DND-41 (cell line): ENCODE measurements around the gene NPPA.
"Not testable (repeated sequence)": the region's sequence is repeated elsewhere in the genome, so short reads cannot be mapped to it uniquely, and the experiment has no call there.

ENCODE experiments used
- ATAC-seq: fragments of 200-7000 bp; cut with Tn5 transposase; 3 replicates; pipeline ENCODE4 v1.9.1; 2021; ENCODE audit warnings: low read depth; ENCODE audit not compliant: insufficient read depth
- DNase-seq: peaks from one replicate; pipeline ENCODE4 v3.0.0-alpha.2; 2020
- H2AFZ ChIP-seq: 2 replicates; pipeline ENCODE4 v1.6.0; 2012; ENCODE audit warnings: low read depth, low read length
- H3K27ac ChIP-seq: 2 replicates; pipeline ENCODE4 v1.5.1; 2012; ENCODE audit warnings: low read length, inconsistent platforms
- H3K27me3 ChIP-seq: fragments of 200-600 bp; sonication (generic); 2 replicates; pipeline ENCODE4 v1.6.0; 2012; ENCODE audit warnings: low read length, mild to moderate bottlenecking, inconsistent platforms; ENCODE audit not compliant: insufficient read depth, poor library complexity
- H3K36me3 ChIP-seq: 2 replicates; pipeline ENCODE4 v1.5.1; 2012; ENCODE audit warnings: low read length, inconsistent platforms; ENCODE audit not compliant: insufficient read depth
- H3K4me1 ChIP-seq: 2 replicates; pipeline ENCODE4 v1.5.1; 2012; ENCODE audit warnings: mild to moderate bottlenecking, low read length; ENCODE audit not compliant: insufficient read depth
- H3K4me2 ChIP-seq: 2 replicates; pipeline ENCODE4 v1.6.0; 2012; ENCODE audit warnings: mild to moderate bottlenecking, moderate library complexity, low read length, inconsistent platforms; ENCODE audit not compliant: insufficient read depth
- H3K4me3 ChIP-seq, 2 experiments: fragments of 200-600 bp in 1 of 2; shearing (Covaris generic) in 1 of 2; 2 replicates each; pipeline ENCODE4 v1.5.1; 2012 to 2016; ENCODE audit warnings: inconsistent platforms in 2 of 2, low read length in 2 of 2, mild to moderate bottlenecking in 2 of 2, low read depth in 1 of 2, moderate library complexity in 1 of 2
- H3K79me2 ChIP-seq: 2 replicates; pipeline ENCODE4 v1.6.0; 2012; ENCODE audit warnings: low read length, inconsistent platforms; ENCODE audit not compliant: insufficient read depth
- H3K9ac ChIP-seq: 2 replicates; pipeline ENCODE4 v1.6.0; 2012; ENCODE audit warnings: low read depth, mild to moderate bottlenecking, inconsistent platforms, low read length, moderate library complexity
- H3K9me3 ChIP-seq: 2 replicates; pipeline ENCODE4 v1.5.1; 2012; ENCODE audit warnings: low read length, moderate library complexity, mild to moderate bottlenecking, inconsistent platforms; ENCODE audit not compliant: insufficient read depth, severe bottlenecking
- H4K20me1 ChIP-seq: 2 replicates; pipeline ENCODE4 v1.6.0; 2012; ENCODE audit warnings: low read length; ENCODE audit not compliant: insufficient read depth
- EZH2 ChIP-seq: IDR thresholded peaks from 3 replicates; pipeline ENCODE4 v1.6.1; 2012; ENCODE audit warnings: borderline replicate concordance, low read depth, mild to moderate bottlenecking, moderate library complexity, low read length, inconsistent platforms; ENCODE audit not compliant: severe bottlenecking
- TF ChIP-seq, protein P1 (sequence below): IDR thresholded peaks from 2 replicates; pipeline ENCODE4 v1.5.1; 2012; ENCODE audit warnings: borderline replicate concordance, low read length, moderate library complexity, mild to moderate bottlenecking; ENCODE audit not compliant: poor library complexity, severe bottlenecking; ENCODE audit errors: extremely low read depth

The NPPA gene

DNA sequence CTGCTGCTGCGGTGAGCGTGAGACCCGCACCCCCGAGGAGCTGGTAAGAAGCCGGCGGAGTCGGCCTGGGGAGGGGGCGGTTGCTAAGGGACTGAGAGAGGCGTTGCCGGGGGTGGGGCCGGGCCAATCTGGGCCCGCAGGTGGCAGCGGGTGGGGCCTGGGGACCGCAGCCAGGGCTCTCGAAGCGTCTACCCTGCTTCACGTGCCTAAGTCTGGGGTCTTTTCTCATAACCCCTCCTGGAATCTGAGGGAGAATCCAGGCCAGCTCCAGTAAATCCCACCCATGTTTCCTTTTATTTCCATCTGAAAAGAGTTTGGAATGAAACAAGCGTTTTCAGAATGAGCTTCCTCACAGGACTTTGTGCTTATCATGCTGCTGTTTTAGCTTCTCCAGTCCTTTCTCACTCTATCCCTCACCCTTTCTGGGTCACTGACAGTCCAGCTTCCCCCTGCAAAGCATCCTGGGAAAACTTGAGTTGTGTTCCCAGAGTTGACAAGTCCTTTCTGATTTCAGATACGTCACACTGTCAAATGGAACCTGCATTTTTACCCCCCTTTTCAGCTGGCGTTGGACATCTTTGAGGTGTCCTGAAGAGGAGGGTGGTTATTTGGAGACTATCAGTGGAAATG lies 41.2 kb downstream of the NPPA start:
- H3K9ac ChIP-seq = peak overlapping the region; percentile 78
- H3K4me2 ChIP-seq = peak overlapping the region; percentile 94
- ATAC-seq (peak; percentile 64), DNase-seq (no peak)
- H3K4me1 ChIP-seq = peaks cover 67% of the 10 kb centered on the region
- TF ChIP-seq EZH2 = no peak
- TF ChIP-seq, protein P1, sequence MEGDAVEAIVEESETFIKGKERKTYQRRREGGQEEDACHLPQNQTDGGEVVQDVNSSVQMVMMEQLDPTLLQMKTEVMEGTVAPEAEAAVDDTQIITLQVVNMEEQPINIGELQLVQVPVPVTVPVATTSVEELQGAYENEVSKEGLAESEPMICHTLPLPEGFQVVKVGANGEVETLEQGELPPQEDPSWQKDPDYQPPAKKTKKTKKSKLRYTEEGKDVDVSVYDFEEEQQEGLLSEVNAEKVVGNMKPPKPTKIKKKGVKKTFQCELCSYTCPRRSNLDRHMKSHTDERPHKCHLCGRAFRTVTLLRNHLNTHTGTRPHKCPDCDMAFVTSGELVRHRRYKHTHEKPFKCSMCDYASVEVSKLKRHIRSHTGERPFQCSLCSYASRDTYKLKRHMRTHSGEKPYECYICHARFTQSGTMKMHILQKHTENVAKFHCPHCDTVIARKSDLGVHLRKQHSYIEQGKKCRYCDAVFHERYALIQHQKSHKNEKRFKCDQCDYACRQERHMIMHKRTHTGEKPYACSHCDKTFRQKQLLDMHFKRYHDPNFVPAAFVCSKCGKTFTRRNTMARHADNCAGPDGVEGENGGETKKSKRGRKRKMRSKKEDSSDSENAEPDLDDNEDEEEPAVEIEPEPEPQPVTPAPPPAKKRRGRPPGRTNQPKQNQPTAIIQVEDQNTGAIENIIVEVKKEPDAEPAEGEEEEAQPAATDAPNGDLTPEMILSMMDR = no peak
- peaks cover 48% of the 10 kb centered on the region for H3K36me3 ChIP-seq
- peaks cover 22% of the 10 kb centered on the region for H4K20me1 ChIP-seq
- H3K27ac ChIP-seq = peak overlapping the region; percentile 83
- H3K9me3 ChIP-seq = no peaks in the 10 kb centered on the region
- peak overlapping the region; percentile 83 for H2AFZ ChIP-seq
- no peaks in the 10 kb centered on the region for H3K27me3 ChIP-seq
- H3K79me2 ChIP-seq = peaks cover 60% of the 10 kb centered on the region
- peak overlapping the region; percentile 49 to 91 for H3K4me3 ChIP-seq

DNA sequence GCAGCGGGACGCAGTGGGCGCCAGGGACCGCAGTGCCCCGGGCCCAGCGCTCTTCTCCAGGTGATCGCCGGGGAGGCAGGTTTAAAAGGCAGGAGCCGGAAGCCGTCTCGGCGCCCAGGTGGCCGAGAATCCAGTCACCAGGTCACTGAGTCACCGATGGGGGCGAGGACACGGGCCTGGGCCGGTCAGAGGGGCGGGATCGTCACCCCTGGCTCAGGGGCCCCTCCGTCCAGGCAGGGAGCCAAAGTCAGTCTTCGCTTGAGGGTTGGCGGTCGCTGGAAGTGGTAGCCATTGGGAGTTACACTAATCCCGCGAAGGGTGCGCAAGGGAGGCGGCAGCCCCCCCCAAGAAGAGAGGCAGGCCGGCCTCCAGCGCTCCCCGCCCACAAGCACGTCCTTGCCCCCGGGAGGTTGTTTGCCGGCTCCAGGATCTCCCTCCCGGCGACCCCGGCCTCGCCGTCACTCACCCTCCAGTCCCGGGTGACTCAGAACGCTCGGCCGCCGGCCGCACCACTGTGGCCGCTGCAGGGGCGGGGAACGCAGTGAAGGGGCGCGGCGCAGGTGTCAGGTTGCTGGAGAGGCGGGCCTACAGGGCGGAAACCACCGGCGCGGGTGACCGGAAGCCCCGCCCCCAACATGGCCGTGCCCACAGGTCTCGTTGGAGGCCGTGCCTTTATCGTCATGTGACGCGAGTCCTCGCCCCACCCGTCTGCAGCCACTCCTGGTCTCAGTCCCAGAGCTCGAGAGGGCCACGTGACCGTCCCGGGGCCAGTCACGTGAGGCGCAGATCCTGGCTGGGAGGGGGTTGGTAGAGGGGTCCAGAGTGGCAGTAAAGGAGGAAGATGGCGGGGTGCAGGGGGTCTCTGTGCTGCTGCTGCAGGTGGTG lies 41.9 kb downstream of the NPPA start, which contains the start of the genes CLCN6 and MTHFR:
Gene CLCN6, plus strand, starts transcription at position 770 of the 885 bp plus-strand sequence. Its CDS starts 72 bp downstream, at position 842.
Gene MTHFR, minus strand, starts transcription at position 543 of the 885 bp plus-strand sequence. CDS start 2,848 bp downstream, outside the sequence.
- peak within 1 kb of the TSS; percentile 49 to 91 for H3K4me3 ChIP-seq
- peaks cover 55% of the 10 kb centered on the region for H3K79me2 ChIP-seq
- H2AFZ ChIP-seq = peak within 1 kb of the TSS; percentile 85

DNA sequence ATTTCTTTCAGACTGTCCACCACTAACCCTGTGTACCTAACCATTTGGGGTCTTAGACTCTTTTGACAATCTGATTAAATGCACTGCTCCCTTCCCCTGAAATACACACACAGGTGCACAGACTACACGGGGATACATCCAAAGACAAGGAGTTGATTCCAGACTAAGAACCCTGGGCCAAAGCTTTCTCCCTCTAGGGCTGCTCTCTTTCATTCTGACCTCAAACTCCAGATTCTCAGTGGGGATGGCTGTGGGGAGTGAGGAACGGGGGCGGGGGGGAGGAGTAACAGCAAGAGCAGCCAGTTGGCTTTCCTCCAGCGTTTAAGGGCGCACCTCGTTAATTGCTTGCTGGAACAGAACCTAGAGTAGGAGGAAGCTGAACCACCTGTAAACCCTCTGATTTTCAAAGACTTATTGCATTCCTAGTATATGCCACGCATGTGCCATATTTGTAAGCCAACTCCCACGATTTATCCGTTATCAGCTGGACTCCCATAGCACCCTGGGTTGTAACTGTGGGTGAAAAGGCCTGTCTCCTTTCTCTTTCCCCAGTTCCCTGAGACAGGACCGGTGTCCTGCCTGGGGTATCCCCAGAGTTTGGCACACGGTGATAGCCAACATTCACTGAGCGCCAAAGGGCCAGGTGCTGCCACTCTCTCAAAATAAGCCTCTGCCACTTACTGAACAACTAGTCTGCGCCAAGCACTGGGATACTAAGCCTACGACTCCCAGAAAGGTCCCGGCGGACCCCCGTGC lies 42.7 kb downstream of the NPPA start:
- Histone ChIP-seq H2AFZ (peak overlapping the region; percentile 85), H3K4me1 (peaks cover 56% of the 10 kb centered on the region), H3K4me2 (peak overlapping the region; percentile 94), H3K9ac (peak overlapping the region; percentile 78), H3K79me2 (peaks cover 47% of the 10 kb centered on the region), H3K4me3 (peak overlapping the region; percentile 49 to 91), H3K36me3 (peaks cover 51% of the 10 kb centered on the region), H3K27me3 (no peaks in the 10 kb centered on the region), H3K27ac (peak overlapping the region; percentile 78), H3K9me3 (no peaks in the 10 kb centered on the region), H4K20me1 (peaks cover 14% of the 10 kb centered on the region)
- ATAC-seq (no peak), DNase-seq (no peak)
- TF ChIP-seq, protein P1 = no peak
- no peak for TF ChIP-seq EZH2

More for the DNA sequence above, 41.9 kb downstream of the NPPA start, which contains the start of the genes CLCN6 and MTHFR:
- H3K9ac ChIP-seq = peak within 1 kb of the TSS; percentile 78
- ATAC-seq (peak; percentile 92), DNase-seq (peak; percentile 99)
- no peaks in the 10 kb centered on the region for H3K9me3 ChIP-seq
- peaks cover 51% of the 10 kb centered on the region for H3K36me3 ChIP-seq
- H3K4me2 ChIP-seq = peak within 1 kb of the TSS; percentile 94
- no peak for TF ChIP-seq EZH2
- TF ChIP-seq, protein P1 = no peak
- H3K27me3 ChIP-seq = no peaks in the 10 kb centered on the region
- H3K4me1 ChIP-seq = peaks cover 64% of the 10 kb centered on the region
- peak within 1 kb of the TSS; percentile 83 for H3K27ac ChIP-seq
- H4K20me1 ChIP-seq = peaks cover 19% of the 10 kb centered on the region

DNA sequence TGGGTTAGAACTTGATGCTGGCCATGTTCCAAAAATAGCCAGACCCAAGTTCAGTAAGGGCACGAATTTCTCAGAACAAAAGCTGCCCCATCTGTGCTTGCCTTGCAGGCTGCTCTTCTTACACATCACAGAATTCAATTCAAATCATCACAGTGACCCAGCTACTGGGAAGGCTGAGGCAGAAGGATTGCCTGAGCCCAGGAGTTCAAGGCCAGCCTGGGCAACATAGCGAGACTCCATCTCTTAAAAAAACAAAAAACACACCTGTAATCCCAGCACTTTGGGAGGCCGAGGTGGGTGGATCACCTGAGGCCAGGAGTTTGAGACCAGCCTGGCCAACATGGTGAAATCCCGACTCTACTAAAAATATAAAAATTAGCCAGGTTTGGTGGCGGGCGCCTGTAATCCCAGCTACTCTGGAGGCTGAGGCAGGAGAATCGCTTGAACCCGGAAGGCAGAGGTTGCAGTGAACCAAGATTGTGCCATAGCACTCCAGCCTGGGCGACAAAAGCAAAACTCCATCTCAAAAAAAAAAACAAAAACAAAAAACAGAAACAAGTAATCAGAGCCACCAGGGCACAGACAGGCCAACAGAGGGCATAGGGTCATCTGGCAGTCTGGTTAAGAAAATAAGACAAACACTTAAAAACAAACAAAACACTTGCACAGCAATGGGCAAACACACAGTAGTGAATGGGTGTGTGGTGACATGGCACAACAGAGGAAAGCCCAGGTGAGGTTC lies 43.5 kb downstream of the NPPA start:
- Histone ChIP-seq H3K4me1 (peaks cover 50% of the 10 kb centered on the region), H3K79me2 (peaks cover 40% of the 10 kb centered on the region), H3K4me2 (peak overlapping the region; percentile 94), H3K4me3 (peak overlapping the region in 1 of 2 experiments; percentile 91; a peak in 1 of 4 replicates), H3K36me3 (peaks cover 45% of the 10 kb centered on the region), H3K9ac (peak overlapping the region; percentile 78; the same call in 1 of the 2 replicates)
- H3K9me3 ChIP-seq, H3K27me3 ChIP-seq, H2AFZ ChIP-seq, H4K20me1 ChIP-seq, ATAC-seq, H3K27ac ChIP-seq, DNase-seq: not testable (repeated sequence)
